ENCODE measurements around the gene ZMYM5. TPM values are rescaled to one million over a fixed set of nuclear protein-coding genes. Genes with fewer than 3 reads are reported as not detected.

ZMYM5 gene
- total and polyA plus RNA-seq, 2 of the 4 experiments (the other 2 are of a cell fraction) = 7.0 to 10.2 TPM

- Histone ChIP-seq H3K9ac (ENCODE audit: low read depth, low read length) (peak overlapping the region; percentile 98), H3K4me3 (ENCODE audit: insufficient read depth, low read depth, low read length) (peak overlapping the region; percentile 98), H3K23ac (ENCODE audit: low read depth, low read length) (peak overlapping the region; percentile 83), H3K79me1 (ENCODE audit: low read depth in 1 of 2, low read length in 2 of 2) (peaks cover 7 to 47% of the 10 kb centered on the region in 2 experiments), H4K8ac (ENCODE audit: low read depth in 2 of 2, low read length in 2 of 2) (peak overlapping the region; percentile 40 to 78; a peak in 3 of 4 replicates), H3K14ac (replicated peaks; ENCODE audit: low read depth, low read length) (peak overlapping the region; percentile 82), H3K27me3 (ENCODE audit: control insufficient read depth, insufficient read depth, low read length) (no peaks in the 10 kb centered on the region), H3K4me2 (ENCODE audit: low read depth, low read length) (peak overlapping the region; percentile 95), H3K4ac (ENCODE audit: low read depth, low read length) (peak overlapping the region; percentile 85), H3K36me3 (ENCODE audit: control insufficient read depth, insufficient read depth, low read length) (peaks cover 2% of the 10 kb centered on the region; the same call in 1 of the 2 replicates), H3K9me3 (ENCODE audit: control insufficient read depth, insufficient read depth, low read length) (no peaks in the 10 kb centered on the region), H2AK9ac (replicated peaks; ENCODE audit: low read depth, low read length, poor library complexity) (peak overlapping the region; percentile 74), H3K18ac (ENCODE audit: low read depth, low read length) (peak overlapping the region; percentile 85), H2AFZ (replicated peaks; ENCODE audit: low read length, poor library complexity) (peak overlapping the region; percentile 93), H3K4me1 (ENCODE audit: control insufficient read depth, insufficient read depth, low read length) (peaks cover 5% of the 10 kb centered on the region; the same call in 1 of the 2 replicates), H2BK20ac (ENCODE audit: low read depth, low read length) (no peak overlapping the region), H4K5ac (ENCODE audit: low read depth, low read length) (peak overlapping the region; percentile 35), H3K9me1 (ENCODE audit: insufficient read depth, low read length) (peaks cover 3% of the 10 kb centered on the region; the same call in 1 of the 2 replicates), H2AK5ac (ENCODE audit: low read depth, low read length) (peak overlapping the region; percentile 56), H2BK5ac (ENCODE audit: low read depth, low read length, poor library complexity, severe bottlenecking) (peak overlapping the region; percentile 89), H3K27ac (ENCODE audit: insufficient read depth, low read length) (peak overlapping the region; percentile 84), H4K20me1 (ENCODE audit: insufficient read depth, low read length) (peaks cover 13% of the 10 kb centered on the region), H3K56ac (ENCODE audit: extremely low read depth, insufficient read depth, low read length) (peak overlapping the region; percentile 89), H4K91ac (ENCODE audit: insufficient read depth, low read depth, low read length) (peak overlapping the region; percentile 79), H2BK120ac (ENCODE audit: low read depth, low read length) (0 out of 2 replicates have a peak overlapping the region, but pooled peaks have one; percentile 32), H2BK15ac (ENCODE audit: low read depth, low read length) (peak overlapping the region; percentile 15; the same call in 1 of the 3 replicates)
- intact Hi-C loops (cut with micrococcal nuclease) = loop anchor here (5.0 kb wide), 1 partner anchor 80 kb away; the partner anchor contains the start of gene PSPC1
- DNase-seq = peak; percentile 7
- ChIA-PET POLR2A (ENCODE audit: unreplicated experiment) (no interaction called here), CTCF (no interaction called here)
- ATAC-seq (ENCODE audit: low read depth) = peak; percentile 9
- in situ Hi-C loops (cut with MboI; ENCODE audit: low sequenced_read_pairs) = no loop called here
- dilution Hi-C loops (cut with HindIII; ENCODE audit: low sequenced_read_pairs, unreplicated experiment) = no loop called here
- no TSS peak for BruUV-seq (replicated peaks)
- WGBS, 2 experiments (ENCODE audit: extremely low coverage in 2 of 2, insufficient read length in 1 of 2) = 0% methylated on average over 3 of the region's 66 CpGs; no CpG with 5 or more reads in 1 of the 2 experiments
- no peak for TF ChIP-seq FOS (IDR thresholded peaks at IDR 0.05; ENCODE audit: low read depth, low read length)
- TF ChIP-seq MAZ (IDR thresholded peaks at IDR 0.05; ENCODE audit: borderline replicate concordance, low read depth, low read length) = no peak
- no peak for TF ChIP-seq ELK1 (IDR thresholded peaks at IDR 0.05; ENCODE audit: borderline replicate concordance, low read depth, low read length)
- TF ChIP-seq POLR2A (IDR thresholded peaks at IDR 0.05; ENCODE audit: low read depth, low read length) = no peak
- TF ChIP-seq, protein P1, sequence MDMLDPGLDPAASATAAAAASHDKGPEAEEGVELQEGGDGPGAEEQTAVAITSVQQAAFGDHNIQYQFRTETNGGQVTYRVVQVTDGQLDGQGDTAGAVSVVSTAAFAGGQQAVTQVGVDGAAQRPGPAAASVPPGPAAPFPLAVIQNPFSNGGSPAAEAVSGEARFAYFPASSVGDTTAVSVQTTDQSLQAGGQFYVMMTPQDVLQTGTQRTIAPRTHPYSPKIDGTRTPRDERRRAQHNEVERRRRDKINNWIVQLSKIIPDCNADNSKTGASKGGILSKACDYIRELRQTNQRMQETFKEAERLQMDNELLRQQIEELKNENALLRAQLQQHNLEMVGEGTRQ (IDR thresholded peaks at IDR 0.05; ENCODE audit: low read depth, low read length) = no peak
- TF ChIP-seq MXI1 (IDR thresholded peaks at IDR 0.05; ENCODE audit: borderline replicate concordance, low read depth, low read length) = no peak
- TF ChIP-seq NFE2L2 (IDR thresholded peaks at IDR 0.05; ENCODE audit: low read depth, low read length) = no peak
- TF ChIP-seq RFX5 (IDR thresholded peaks at IDR 0.05; ENCODE audit: low read depth, low read length) = no peak
- no peak for TF ChIP-seq RAD21 (IDR thresholded peaks at IDR 0.05; ENCODE audit: low read length)
- no peak for TF ChIP-seq CTCF (conservative IDR thresholded peaks at IDR 0.05; ENCODE audit: low read depth, low read length)
- TF ChIP-seq CEBPB (IDR thresholded peaks at IDR 0.05; ENCODE audit: low read depth, low read length) = no peak
- TF ChIP-seq BHLHE40 (IDR thresholded peaks at IDR 0.05; ENCODE audit: low read depth, low read length) = no peak
- no peak for TF ChIP-seq SMC3 (IDR thresholded peaks at IDR 0.05; ENCODE audit: low read depth, low read length)
Measured at GRCh38 chr13:19862481-19863313, 752 bp downstream of the ZMYM5 start.

All from IMR-90 (cell line).